ENCODE measurements around the gene ARHGAP8. TPM values are rescaled to one million over a fixed set of nuclear protein-coding genes. Genes with fewer than 3 reads are reported as not detected.

ARHGAP8 gene
- total and polyA plus RNA-seq, 2 donors (not counting 3 experiments of a cell fraction or from before 2014, with no cell fraction given) = not detected

DNA sequence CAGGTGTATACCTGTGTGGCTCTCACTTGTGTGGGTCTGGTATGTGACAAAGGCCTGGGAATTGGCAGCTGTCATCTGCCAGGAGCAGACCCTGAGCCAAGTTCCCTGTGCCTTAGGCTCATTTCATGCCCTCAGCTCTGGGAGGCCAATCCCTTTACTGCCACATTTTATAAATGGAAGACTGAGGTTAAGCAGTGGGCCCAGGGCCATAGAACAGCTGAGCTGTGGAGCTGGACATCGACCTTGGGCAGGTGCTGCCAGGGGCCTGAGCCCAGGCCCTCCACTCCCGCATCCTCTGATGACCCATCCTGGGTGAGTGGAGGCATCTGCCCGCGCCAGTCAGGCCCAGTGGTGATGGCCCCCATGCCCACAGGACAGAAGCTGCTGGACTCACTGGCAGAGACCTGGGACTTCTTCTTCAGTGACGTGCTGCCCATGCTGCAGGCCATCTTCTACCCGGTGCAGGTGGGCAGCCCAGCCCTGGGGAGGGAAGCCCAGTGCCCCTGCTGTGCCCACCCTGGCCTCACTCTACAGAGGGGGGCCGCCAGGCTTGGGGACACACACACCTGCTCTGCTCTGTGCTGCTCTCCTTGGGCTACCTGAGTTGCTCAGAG is 20.9 kb upstream of the ARHGAP8 start:
- TF ChIP-seq MYC (IDR thresholded peaks at IDR 0.05; ENCODE audit: low read depth, low read length) (no peak), JUN (IDR thresholded peaks at IDR 0.05; ENCODE audit: borderline replicate concordance, insufficient read depth, insufficient read length, low read depth) (no peak), POLR2A (IDR thresholded peaks at IDR 0.05; ENCODE audit: low read depth, low read length) (no peak), EZH2 (IDR thresholded peaks at IDR 0.05; ENCODE audit: borderline replicate concordance, low read depth, low read length, severe bottlenecking) (no peak), FOS (IDR thresholded peaks at IDR 0.05; ENCODE audit: borderline replicate concordance, insufficient read depth, low read length) (no peak), POLR2AphosphoS5 (IDR thresholded peaks at IDR 0.05; ENCODE audit: insufficient read depth, low read depth, low read length) (no peak)
- TF ChIP-seq, protein P1, sequence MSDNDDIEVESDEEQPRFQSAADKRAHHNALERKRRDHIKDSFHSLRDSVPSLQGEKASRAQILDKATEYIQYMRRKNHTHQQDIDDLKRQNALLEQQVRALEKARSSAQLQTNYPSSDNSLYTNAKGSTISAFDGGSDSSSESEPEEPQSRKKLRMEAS (IDR thresholded peaks at IDR 0.05; ENCODE audit: insufficient read depth, insufficient read length) = no peak
- TF ChIP-seq, protein P2, sequence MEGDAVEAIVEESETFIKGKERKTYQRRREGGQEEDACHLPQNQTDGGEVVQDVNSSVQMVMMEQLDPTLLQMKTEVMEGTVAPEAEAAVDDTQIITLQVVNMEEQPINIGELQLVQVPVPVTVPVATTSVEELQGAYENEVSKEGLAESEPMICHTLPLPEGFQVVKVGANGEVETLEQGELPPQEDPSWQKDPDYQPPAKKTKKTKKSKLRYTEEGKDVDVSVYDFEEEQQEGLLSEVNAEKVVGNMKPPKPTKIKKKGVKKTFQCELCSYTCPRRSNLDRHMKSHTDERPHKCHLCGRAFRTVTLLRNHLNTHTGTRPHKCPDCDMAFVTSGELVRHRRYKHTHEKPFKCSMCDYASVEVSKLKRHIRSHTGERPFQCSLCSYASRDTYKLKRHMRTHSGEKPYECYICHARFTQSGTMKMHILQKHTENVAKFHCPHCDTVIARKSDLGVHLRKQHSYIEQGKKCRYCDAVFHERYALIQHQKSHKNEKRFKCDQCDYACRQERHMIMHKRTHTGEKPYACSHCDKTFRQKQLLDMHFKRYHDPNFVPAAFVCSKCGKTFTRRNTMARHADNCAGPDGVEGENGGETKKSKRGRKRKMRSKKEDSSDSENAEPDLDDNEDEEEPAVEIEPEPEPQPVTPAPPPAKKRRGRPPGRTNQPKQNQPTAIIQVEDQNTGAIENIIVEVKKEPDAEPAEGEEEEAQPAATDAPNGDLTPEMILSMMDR (IDR thresholded peaks at IDR 0.05; ENCODE audit: extremely low read depth in 1 of 2, insufficient read depth in 1 of 2, low read depth in 1 of 2, low read length in 2 of 2) = no peak
- FAIRE-seq (no peak), DNase-seq (ENCODE audit: low read depth, low spot score) (no peak)
- no peak overlapping the region for H3K9ac ChIP-seq (replicated peaks; ENCODE audit: extremely low read depth, insufficient read depth, low read length)
- no peak overlapping the region for H3K4me3 ChIP-seq (replicated peaks in 1 of 3; ENCODE audit: insufficient read depth in 1 of 3, low read depth in 1 of 3, low read length in 3 of 3)
- ChIA-PET POLR2A (interaction anchor here (0.5 kb wide), 1 partner anchor 8 kb away, joined by 3 read pairs; no protein-coding TSS in a partner anchor), CTCF (no interaction called here)
- H3K79me2 ChIP-seq (ENCODE audit: control insufficient read depth, insufficient read depth, low read length) = no peaks in the 10 kb centered on the region
- intact Hi-C loops (cut with micrococcal nuclease) = no loop called here
- dilution Hi-C loops (cut with MboI; ENCODE audit: extremely low pct_ligation_motif_present, low sequenced_read_pairs) = no loop called here
- H2AFZ ChIP-seq (ENCODE audit: low read depth, low read length) = no peak overlapping the region
- no peaks in the 10 kb centered on the region for H4K20me1 ChIP-seq (replicated peaks; ENCODE audit: control insufficient read depth, extremely low read depth, insufficient read depth, low read length)
- no peaks in the 10 kb centered on the region for H3K4me1 ChIP-seq (ENCODE audit: control insufficient read depth, extremely low read depth, insufficient read depth, low read length)
- H3K9me3 ChIP-seq (replicated peaks; ENCODE audit: control insufficient read depth, insufficient read depth, low read length) = no peaks in the 10 kb centered on the region
- no peaks in the 10 kb centered on the region for H3K27me3 ChIP-seq (ENCODE audit: control insufficient read depth in 2 of 2, insufficient read depth in 2 of 2, low read length in 2 of 2)
- BruUV-seq (replicated peaks) = no TSS peak
- H3K36me3 ChIP-seq (ENCODE audit: control insufficient read depth in 2 of 2, extremely low read depth in 1 of 2, insufficient read depth in 2 of 2, low read length in 2 of 2) = no peaks in the 10 kb centered on the region
- no peaks in the 10 kb centered on the region for H3K9me1 ChIP-seq (replicated peaks; ENCODE audit: control insufficient read depth, extremely low read depth, insufficient read depth, low read length)
- no peak overlapping the region for H3K27ac ChIP-seq (ENCODE audit: insufficient read depth, low read depth, low read length)
- no peak overlapping the region for H3K4me2 ChIP-seq (ENCODE audit: insufficient read depth, low read length)
